Mononuclear cell (primary cell): Measurements from ENCODE around the gene TFEC. TPM values are rescaled to one million over a fixed set of nuclear protein-coding genes. Genes with fewer than 3 reads are reported as not detected.
A peak's percentile ranks its signal among the peaks of the same experiment; 100 is the strongest.
"Not testable (repeated sequence)": the region's sequence is repeated elsewhere in the genome, so short reads cannot be mapped to it uniquely, and the experiment has no call there.

ENCODE experiments used
- H3K27me3 ChIP-seq: 2 replicates; pipeline ENCODE4 v1.6.0; 2011; ENCODE audit warnings: low read length, control low read depth; ENCODE audit not compliant: insufficient read depth
- H3K4me1 ChIP-seq: 2 replicates; pipeline ENCODE4 v1.5.1; 2011; ENCODE audit warnings: mild to moderate bottlenecking, low read length, control low read depth; ENCODE audit not compliant: insufficient read depth
- H3K4me3 ChIP-seq: 2 replicates; pipeline ENCODE4 v1.5.1; 2011; ENCODE audit warnings: mild to moderate bottlenecking, low read length, moderate library complexity
- H3K9me3 ChIP-seq: 2 replicates; pipeline ENCODE4 v1.5.1; 2011; ENCODE audit warnings: low read depth, mild to moderate bottlenecking, control low read depth, low read length
- total RNA-seq: library from RNA; depleted of rRNA; stranded (reverse); fragments of >200 nt; gene quantifications from one replicate; pipeline ENCODE4 v1.2.3, GENCODE V29; 2012

TFEC gene
- total RNA-seq: 7.8 TPM

GRCh38 chr7:116030651-116031276 is at the start of gene TFEC:
TFEC (minus strand) TSS chr7:116030763; CDS start chr7:115984441, 46,322 bp downstream.
- no peaks in the 10 kb centered on the region for H3K27me3 ChIP-seq
- peak within 1 kb of the TSS; percentile 41 for H3K4me3 ChIP-seq
- H3K4me1 ChIP-seq: peaks cover 21% of the 10 kb centered on the region
- no peaks in the 10 kb centered on the region for H3K9me3 ChIP-seq

GRCh38 chr7:116075351-116076145 is 45.0 kb upstream of the TFEC start:
- Histone ChIP-seq H3K4me1 (no peaks in the 10 kb centered on the region), H3K4me3 (no peak overlapping the region), H3K27me3 (no peaks in the 10 kb centered on the region), H3K9me3 (no peaks in the 10 kb centered on the region)

DNA sequence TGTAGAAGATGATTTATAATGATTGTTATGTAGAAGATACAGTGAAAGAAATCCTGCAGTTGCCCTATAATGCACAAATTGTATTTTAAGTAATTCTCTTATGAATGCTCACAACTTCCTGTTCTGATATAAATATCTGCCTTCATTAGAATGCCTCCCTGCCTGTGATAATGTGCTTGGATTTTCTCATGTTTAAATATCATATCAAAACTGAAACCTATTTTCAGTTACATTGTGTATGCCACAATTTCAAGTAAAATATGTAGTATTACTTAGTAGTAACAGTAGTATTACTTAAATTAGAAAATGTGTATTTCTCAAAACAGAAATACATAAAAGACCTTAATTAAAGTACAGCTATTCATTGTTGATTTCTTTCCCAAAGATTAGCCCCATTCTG is 41.1 kb upstream of the TFEC start:
- H3K4me3 ChIP-seq: no peak overlapping the region
- no peaks in the 10 kb centered on the region for H3K27me3 ChIP-seq
- no peaks in the 10 kb centered on the region for H3K9me3 ChIP-seq
- H3K4me1 ChIP-seq: no peaks in the 10 kb centered on the region

- no peaks in the 10 kb centered on the region for H3K27me3 ChIP-seq
- H3K4me1 ChIP-seq: no peaks in the 10 kb centered on the region
- H3K9me3 ChIP-seq: no peaks in the 10 kb centered on the region
- H3K4me3 ChIP-seq: no peak overlapping the region
These were observed 33.6 kb upstream of the TFEC start for GRCh38 chr7:116064179-116064578.

GRCh38 chr7:116062666-116063065 is 32.1 kb upstream of the TFEC start:
- Histone ChIP-seq H3K9me3 (no peaks in the 10 kb centered on the region), H3K4me3 (no peak overlapping the region), H3K4me1 (no peaks in the 10 kb centered on the region), H3K27me3 (no peaks in the 10 kb centered on the region)

DNA sequence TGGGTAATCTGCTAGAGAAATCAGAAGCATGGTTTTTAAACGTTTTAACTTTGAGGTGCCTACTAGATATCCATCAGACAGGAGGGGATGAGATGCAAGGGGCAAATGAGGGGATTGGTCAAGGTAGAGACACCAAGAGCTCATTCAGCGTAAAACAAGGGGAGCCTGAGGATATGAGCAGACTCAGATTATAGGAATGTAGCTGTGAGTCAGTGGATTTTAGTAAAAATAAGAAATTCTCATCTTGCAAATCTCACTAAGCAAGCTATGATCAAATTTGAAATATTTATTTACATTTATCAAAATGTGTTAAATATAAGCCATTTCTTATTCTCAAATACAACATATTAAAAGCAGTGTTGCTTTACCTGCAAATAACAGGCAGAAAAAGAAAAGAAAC is 21.4 kb upstream of the TFEC start:
- no peaks in the 10 kb centered on the region for H3K27me3 ChIP-seq
- no peaks in the 10 kb centered on the region for H3K9me3 ChIP-seq
- no peaks in the 10 kb centered on the region for H3K4me1 ChIP-seq
- no peak overlapping the region for H3K4me3 ChIP-seq

GRCh38 chr7:116047261-116047660 is 16.7 kb upstream of the TFEC start:
- not testable (repeated sequence) for H3K27me3 ChIP-seq, H3K4me3 ChIP-seq, H3K9me3 ChIP-seq, H3K4me1 ChIP-seq

DNA sequence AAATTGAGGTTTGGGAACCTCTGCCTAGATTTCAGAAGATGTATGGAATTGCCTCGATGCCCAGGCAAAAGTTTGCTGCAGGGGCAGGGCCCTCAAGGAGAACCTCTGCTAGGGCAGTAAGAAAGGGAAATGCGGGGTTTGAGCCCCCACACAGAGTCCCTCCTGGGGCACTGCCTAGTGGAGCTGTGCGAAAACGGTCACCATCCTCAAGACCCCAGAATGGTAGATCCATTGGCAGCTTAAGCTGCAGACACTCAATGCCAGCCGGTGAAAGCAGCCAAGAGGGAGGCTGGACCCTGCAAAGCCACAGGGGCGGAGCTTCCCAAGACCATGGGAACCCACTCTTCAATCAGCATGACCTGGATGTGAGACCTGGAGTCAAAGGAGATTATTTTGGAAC is 15.0 kb upstream of the TFEC start:
- H3K27me3 ChIP-seq: no peaks in the 10 kb centered on the region
- no peaks in the 10 kb centered on the region for H3K9me3 ChIP-seq

DNA sequence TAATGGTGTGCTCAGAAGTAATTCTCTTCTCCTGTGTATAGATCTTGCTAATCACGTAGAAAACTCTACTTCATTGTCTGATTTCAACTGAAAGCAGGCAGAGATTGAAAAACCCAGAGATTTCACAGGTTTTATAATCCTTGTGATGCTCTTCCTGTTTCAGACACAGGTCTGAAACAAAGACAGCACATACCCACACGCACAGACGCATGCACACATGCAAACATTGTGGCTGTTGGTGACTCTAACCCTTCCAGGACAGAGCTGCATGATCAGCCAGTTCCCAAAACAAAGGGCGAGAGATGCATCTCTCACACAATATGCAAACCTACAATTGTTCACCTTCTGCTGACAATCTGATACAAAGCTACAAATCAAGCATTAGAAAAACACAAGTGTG is 11.1 kb upstream of the TFEC start:
- Histone ChIP-seq H3K4me3 (no peak overlapping the region), H3K27me3 (no peaks in the 10 kb centered on the region), H3K4me1 (no peaks in the 10 kb centered on the region), H3K9me3 (no peaks in the 10 kb centered on the region)

More for the DNA sequence above, 15.0 kb upstream of the TFEC start:
- no peaks in the 10 kb centered on the region for H3K4me1 ChIP-seq
- no peak overlapping the region for H3K4me3 ChIP-seq

- H3K9me3 ChIP-seq: no peaks in the 10 kb centered on the region
These were observed 6.8 kb upstream of the TFEC start for GRCh38 chr7:116037401-116037800.

GRCh38 chr7:116034411-116034810 is 3.8 kb upstream of the TFEC start:
- no peaks in the 10 kb centered on the region for H3K9me3 ChIP-seq
- no peaks in the 10 kb centered on the region for H3K4me1 ChIP-seq
- no peaks in the 10 kb centered on the region for H3K27me3 ChIP-seq
- H3K4me3 ChIP-seq: no peak overlapping the region

More at GRCh38 chr7:116037401-116037800, 6.8 kb upstream of the TFEC start:
- H3K4me1 ChIP-seq: no peaks in the 10 kb centered on the region
- H3K27me3 ChIP-seq: no peaks in the 10 kb centered on the region
- H3K4me3 ChIP-seq: no peak overlapping the region

- no peaks in the 10 kb centered on the region for H3K9me3 ChIP-seq
- no peaks in the 10 kb centered on the region for H3K27me3 ChIP-seq
- no peak overlapping the region for H3K4me3 ChIP-seq
- peaks cover 4% of the 10 kb centered on the region for H3K4me1 ChIP-seq
These were observed 2.3 kb upstream of the TFEC start for GRCh38 chr7:116032886-116033285.

GRCh38 chr7:116028787-116029186 is 1.8 kb downstream of the TFEC start:
- no peaks in the 10 kb centered on the region for H3K27me3 ChIP-seq
- no peaks in the 10 kb centered on the region for H3K9me3 ChIP-seq
- peaks cover 37% of the 10 kb centered on the region for H3K4me1 ChIP-seq
- H3K4me3 ChIP-seq: peak overlapping the region; percentile 41

DNA sequence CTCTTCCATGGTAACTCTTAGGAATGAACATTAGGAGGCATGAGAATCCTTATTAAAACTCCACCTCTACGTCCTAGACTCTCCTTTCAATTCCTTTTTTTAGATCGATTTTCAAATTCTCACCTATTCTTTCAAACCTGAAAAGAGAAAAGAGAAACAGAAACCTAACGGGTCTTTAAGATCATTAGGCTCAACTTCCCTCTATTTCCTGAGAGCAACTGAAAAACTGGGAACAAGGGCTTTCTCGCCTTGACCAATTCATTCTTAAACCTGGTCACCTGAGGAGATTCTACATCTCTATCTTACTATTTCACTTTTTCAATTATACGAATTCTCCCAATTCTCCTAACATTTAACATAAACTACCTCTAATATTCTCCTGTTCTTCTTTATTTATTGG is 2.8 kb downstream of the TFEC start:
- H3K9me3 ChIP-seq: no peaks in the 10 kb centered on the region
- no peaks in the 10 kb centered on the region for H3K27me3 ChIP-seq
- H3K4me1 ChIP-seq: peaks cover 42% of the 10 kb centered on the region
- peak overlapping the region; percentile 41 for H3K4me3 ChIP-seq

GRCh38 chr7:116024826-116025809 is 5.4 kb downstream of the TFEC start:
- H3K27me3 ChIP-seq: no peaks in the 10 kb centered on the region
- H3K4me3 ChIP-seq: no peak overlapping the region
- no peaks in the 10 kb centered on the region for H3K9me3 ChIP-seq
- peaks cover 42% of the 10 kb centered on the region for H3K4me1 ChIP-seq
